Activated naive CD8-positive, alpha-beta T cell treated with anti-CD3 and anti-CD28 coated beads, Interleukin-2, amount 10 ng/mL, durations not matched to agents 7 days and 5 days (primary cell): ENCODE data around the gene C19orf38. TPM values are rescaled to one million over a fixed set of nuclear protein-coding genes. Genes with fewer than 3 reads are reported as not detected.

Experiments used
- ATAC-seq: fragments of 150-1000 bp; cut with Tn5 transposase; one replicate; pipeline ENCODE4 v1.10.0; 2021; ENCODE audit warnings: low read depth, moderate library complexity
- POLR2A ChIA-PET: fragments of 350-600 bp; sonication (Branson Sonifier 250); formaldehyde crosslinking; loops from one replicate; lab custom pipeline; 2021; ENCODE audit warnings: antibody characterized with exemption; lab: Charles Lee
- DNase-seq: peaks from one replicate; pipeline ENCODE4 v3.0.0; 2021
- H3K27ac Mint-ChIP-seq: one replicate; pipeline ENCODE4 v1.8.0; 2022; ENCODE audit warnings: mild to moderate bottlenecking, mixed read lengths
- H3K27me3 Mint-ChIP-seq: one replicate; pipeline ENCODE4 v1.8.0; 2022; ENCODE audit warnings: mild to moderate bottlenecking, moderate library complexity, mixed read lengths
- H3K36me3 Mint-ChIP-seq: one replicate; pipeline ENCODE4 v1.8.0; 2021; ENCODE audit warnings: mild to moderate bottlenecking, mixed read lengths
- H3K4me1 Mint-ChIP-seq: one replicate; pipeline ENCODE4 v1.8.0; 2021; ENCODE audit warnings: mixed read lengths
- H3K4me3 Mint-ChIP-seq: one replicate; pipeline ENCODE4 v1.8.0; 2022; ENCODE audit warnings: mild to moderate bottlenecking, moderate library complexity, mixed read lengths
- H3K9me3 Mint-ChIP-seq: one replicate; pipeline ENCODE4 v1.8.0; 2021; ENCODE audit warnings: mixed read lengths
- total RNA-seq, 2 experiments: library from RNA; stranded (reverse); gene quantifications; one replicate each; pipeline ENCODE4 v1.2.3, GENCODE V29; 2021

Gene C19orf38
- total RNA-seq, 2 experiments from 2014 or later = 1.9 to 2.2 TPM

GRCh38 chr19:10878253-10878652, 30.0 kb downstream of the C19orf38 start:
- Mint-ChIP-seq H3K27me3 (no peaks in the 10 kb centered on the region), H3K36me3 (no peaks in the 10 kb centered on the region), H3K4me3 (peak overlapping the region; percentile 25), H3K27ac (peak overlapping the region; percentile 78), H3K9me3 (no peaks in the 10 kb centered on the region), H3K4me1 (peaks cover 23% of the 10 kb centered on the region)
- DNase-seq (no peak), ATAC-seq (no peak)
- POLR2A ChIA-PET = no interaction called here

- Mint-ChIP-seq H3K27me3 (no peaks in the 10 kb centered on the region), H3K4me1 (peaks cover 17% of the 10 kb centered on the region), H3K9me3 (no peaks in the 10 kb centered on the region), H3K36me3 (no peaks in the 10 kb centered on the region), H3K4me3 (no peak overlapping the region), H3K27ac (no peak overlapping the region)
- no peak for DNase-seq
- POLR2A ChIA-PET = interaction anchor here (0.6 kb wide), 1 partner anchor 122 kb away, joined by 4 read pairs; no protein-coding TSS in a partner anchor
- ATAC-seq = no peak
Observed at GRCh38 chr19:10881403-10882107, 33.3 kb downstream of the C19orf38 start.

- Mint-ChIP-seq H3K36me3 (no peaks in the 10 kb centered on the region), H3K4me3 (no peak overlapping the region), H3K27ac (no peak overlapping the region), H3K27me3 (no peaks in the 10 kb centered on the region), H3K9me3 (no peaks in the 10 kb centered on the region), H3K4me1 (peaks cover 14% of the 10 kb centered on the region)
- ATAC-seq (no peak), DNase-seq (no peak)
- POLR2A ChIA-PET = no interaction called here
Observed at GRCh38 chr19:10882108-10882457, 33.9 kb downstream of the C19orf38 start.

DNA sequence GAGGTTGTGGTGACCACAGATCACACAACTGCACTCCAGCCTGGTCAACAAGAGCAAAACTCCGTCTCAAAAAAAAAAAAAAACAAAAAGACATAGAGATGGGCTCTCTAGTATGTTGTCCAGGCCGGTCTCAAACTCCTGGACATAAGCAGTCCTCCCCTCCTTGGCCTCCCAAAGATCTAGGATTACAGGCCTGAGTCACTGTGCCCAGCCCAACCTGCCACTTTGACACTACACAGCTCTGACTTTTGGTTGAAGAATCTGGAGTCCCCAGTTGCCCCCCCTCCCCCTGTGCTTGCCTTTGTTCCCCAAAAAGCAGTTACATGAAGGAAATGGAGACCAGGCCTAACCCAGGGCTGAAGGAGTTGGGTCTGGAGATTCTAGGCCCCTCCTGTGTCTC, 36.1 kb downstream of the C19orf38 start:
- H3K27me3 Mint-ChIP-seq = no peaks in the 10 kb centered on the region
- POLR2A ChIA-PET = no interaction called here
- no peaks in the 10 kb centered on the region for H3K36me3 Mint-ChIP-seq
- no peak overlapping the region for H3K27ac Mint-ChIP-seq
- no peak overlapping the region for H3K4me3 Mint-ChIP-seq
- ATAC-seq = no peak
- no peak for DNase-seq
- peaks cover 6% of the 10 kb centered on the region for H3K4me1 Mint-ChIP-seq
- no peaks in the 10 kb centered on the region for H3K9me3 Mint-ChIP-seq

DNA sequence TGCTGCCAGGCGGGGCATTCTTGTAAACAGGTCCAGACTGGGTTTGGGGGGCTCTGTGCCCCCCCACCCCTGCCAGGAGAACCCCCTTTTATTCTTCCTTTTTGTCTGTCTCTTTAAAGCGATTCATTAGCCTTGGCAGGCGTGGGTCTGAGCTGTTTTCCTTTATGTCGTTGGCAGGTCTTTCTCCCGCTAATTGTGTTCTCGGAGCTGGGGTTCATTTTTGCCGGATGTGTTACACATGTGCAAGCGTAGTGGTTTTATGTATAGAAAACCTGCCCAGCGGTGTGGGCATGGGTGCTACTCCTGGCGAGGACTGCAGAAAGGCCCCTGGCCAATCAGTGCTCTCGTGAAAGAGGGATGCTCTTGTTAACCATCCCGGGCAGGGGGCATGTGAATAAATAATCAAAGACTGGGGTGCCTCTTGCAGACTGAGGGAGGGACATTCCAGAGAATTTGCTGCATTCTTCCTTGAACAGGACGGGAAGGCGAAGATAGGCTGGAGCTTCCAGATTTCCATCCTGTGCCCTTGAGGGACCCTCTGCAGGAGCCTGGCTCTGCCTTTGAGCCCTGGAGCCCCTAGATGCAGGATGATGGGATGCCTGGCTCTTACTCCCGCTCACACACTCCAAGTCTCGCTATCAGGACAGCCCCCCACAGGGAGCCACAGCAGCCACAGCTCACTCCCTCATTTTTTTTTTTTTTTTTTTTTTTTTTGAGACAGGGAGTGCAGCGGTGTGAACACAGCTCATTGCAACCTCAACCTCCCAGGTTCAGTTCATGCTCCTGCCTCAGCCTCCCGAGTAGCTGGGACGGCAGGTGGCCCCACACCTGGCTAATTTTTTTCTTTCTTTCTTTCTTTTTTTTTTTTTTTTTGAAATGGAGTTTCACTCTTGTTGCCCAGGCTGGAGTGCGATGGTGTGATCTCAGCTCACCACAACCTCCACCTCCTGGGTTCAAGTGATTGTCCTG, 37.3 kb downstream of the C19orf38 start:
- Mint-ChIP-seq H3K27ac (no peak overlapping the region), H3K36me3 (no peaks in the 10 kb centered on the region), H3K9me3 (no peaks in the 10 kb centered on the region), H3K27me3 (no peaks in the 10 kb centered on the region), H3K4me3 (no peak overlapping the region), H3K4me1 (peaks cover 5% of the 10 kb centered on the region)
- DNase-seq = no peak
- no peak for ATAC-seq
- POLR2A ChIA-PET = interaction anchor here (0.6 to 0.7 kb wide), 2 partner anchors 27 to 69 kb away, joined by 3 read pairs; no protein-coding TSS in a partner anchor

GRCh38 chr19:10887616-10888367, 39.6 kb downstream of the C19orf38 start:
- Mint-ChIP-seq H3K4me1 (peaks cover 4% of the 10 kb centered on the region), H3K9me3 (no peaks in the 10 kb centered on the region), H3K4me3 (no peak overlapping the region), H3K27me3 (no peaks in the 10 kb centered on the region), H3K36me3 (no peaks in the 10 kb centered on the region), H3K27ac (no peak overlapping the region)
- ATAC-seq (no peak), DNase-seq (no peak)
- POLR2A ChIA-PET = no interaction called here

- H3K27ac Mint-ChIP-seq = no peak overlapping the region
- POLR2A ChIA-PET = no interaction called here
Observed at GRCh38 chr19:10888421-10888866, 40.2 kb downstream of the C19orf38 start.

DNA sequence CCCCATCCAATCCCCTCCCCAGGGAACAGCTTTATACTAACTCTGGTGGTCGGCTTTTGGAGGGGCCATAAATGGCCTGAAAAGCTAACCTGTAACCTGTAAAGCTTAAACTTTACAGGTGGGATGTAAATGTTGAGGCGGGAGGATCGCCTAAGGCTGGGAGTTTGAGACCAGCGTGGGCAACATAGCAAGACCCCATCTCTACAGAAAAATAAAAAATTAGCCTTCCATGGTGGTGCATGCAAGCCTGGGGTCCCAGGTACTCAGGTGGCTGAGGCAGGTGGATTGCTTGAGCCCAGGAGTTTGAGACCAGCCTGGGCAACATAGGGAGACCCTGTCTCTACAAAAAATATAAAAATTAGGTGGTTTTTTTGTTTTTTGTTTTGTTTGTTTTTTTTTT, 41.7 kb downstream of the C19orf38 start:
- no peak overlapping the region for H3K4me3 Mint-ChIP-seq
- H3K4me1 Mint-ChIP-seq = peaks cover 4% of the 10 kb centered on the region
- H3K27ac Mint-ChIP-seq = no peak overlapping the region
- H3K27me3 Mint-ChIP-seq = no peaks in the 10 kb centered on the region
- ATAC-seq (no peak), DNase-seq (no peak)
- no peaks in the 10 kb centered on the region for H3K9me3 Mint-ChIP-seq
- POLR2A ChIA-PET = no interaction called here
- H3K36me3 Mint-ChIP-seq = no peaks in the 10 kb centered on the region

More at GRCh38 chr19:10888421-10888866, 40.2 kb downstream of the C19orf38 start:
- H3K36me3 Mint-ChIP-seq = no peaks in the 10 kb centered on the region
- no peak overlapping the region for H3K4me3 Mint-ChIP-seq
- H3K4me1 Mint-ChIP-seq = peaks cover 4% of the 10 kb centered on the region
- DNase-seq (no peak), ATAC-seq (no peak)
- H3K9me3 Mint-ChIP-seq = no peaks in the 10 kb centered on the region
- H3K27me3 Mint-ChIP-seq = no peaks in the 10 kb centered on the region

DNA sequence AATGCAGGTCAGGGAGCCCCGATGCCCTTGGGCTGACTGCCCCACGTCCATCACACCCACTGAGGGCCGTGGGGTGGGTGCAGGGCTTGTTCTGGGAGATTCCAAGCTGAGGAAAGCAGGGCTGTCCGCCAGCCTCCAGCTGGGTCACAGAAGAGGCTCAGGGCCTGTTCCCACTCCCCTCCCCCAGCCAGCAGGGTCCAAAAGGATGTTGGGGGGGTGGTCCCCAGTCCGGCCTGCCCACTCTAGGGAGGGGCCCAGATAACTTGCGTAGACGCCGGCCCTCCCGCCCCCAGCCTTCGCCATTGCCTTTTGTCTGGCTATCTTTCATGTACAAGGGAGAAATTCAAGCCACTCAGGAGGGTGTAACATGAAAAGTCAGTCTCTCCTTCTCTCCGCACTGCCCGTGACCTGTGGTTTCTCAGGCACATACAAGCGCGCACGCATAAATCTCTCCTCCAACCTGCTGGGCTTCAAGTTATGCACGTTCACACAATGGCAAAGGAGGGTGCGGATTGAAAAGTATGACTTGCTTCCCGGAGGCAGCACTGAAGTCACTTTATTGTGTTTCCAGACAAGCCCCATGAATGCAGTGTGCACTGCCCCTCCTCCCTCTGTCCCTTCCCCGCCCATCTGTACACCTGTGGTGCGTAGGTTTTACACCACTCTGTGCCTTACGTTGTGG, 43.3 kb downstream of the C19orf38 start:
- H3K4me1 Mint-ChIP-seq = peaks cover 4% of the 10 kb centered on the region

GRCh38 chr19:10892256-10892655, 44.0 kb downstream of the C19orf38 start:
- Mint-ChIP-seq H3K27ac (no peak overlapping the region), H3K4me1 (peaks cover 4% of the 10 kb centered on the region), H3K36me3 (no peaks in the 10 kb centered on the region), H3K27me3 (no peaks in the 10 kb centered on the region), H3K4me3 (no peak overlapping the region), H3K9me3 (no peaks in the 10 kb centered on the region)
- POLR2A ChIA-PET = no interaction called here
- ATAC-seq (no peak), DNase-seq (no peak)

More for the DNA sequence above, 43.3 kb downstream of the C19orf38 start:
- Mint-ChIP-seq H3K36me3 (no peaks in the 10 kb centered on the region), H3K27ac (no peak overlapping the region), H3K4me3 (no peak overlapping the region), H3K27me3 (no peaks in the 10 kb centered on the region), H3K9me3 (no peaks in the 10 kb centered on the region)
- no peak for ATAC-seq
- no peak for DNase-seq
- POLR2A ChIA-PET = interaction anchor here (0.6 kb wide), 1 partner anchor 21 kb away, joined by 3 read pairs; no protein-coding TSS in a partner anchor

DNA sequence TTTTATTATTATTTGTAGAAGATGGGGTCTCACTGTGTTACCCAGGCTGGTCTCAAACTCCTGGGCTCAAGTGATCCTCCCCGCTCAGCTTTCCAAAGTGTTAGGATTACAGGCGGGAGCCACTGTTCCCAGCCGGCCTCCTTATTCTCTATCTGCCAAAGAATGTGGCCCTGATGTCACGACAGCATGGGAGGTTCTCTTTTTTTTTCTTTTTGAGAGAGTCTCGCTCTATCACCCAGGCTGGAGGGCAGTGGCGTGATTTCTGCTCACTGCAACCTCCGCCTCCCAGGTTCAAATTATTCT, 46.6 kb downstream of the C19orf38 start:
- no peaks in the 10 kb centered on the region for H3K27me3 Mint-ChIP-seq
- DNase-seq = no peak
- H3K27ac Mint-ChIP-seq = no peak overlapping the region
- no peak for ATAC-seq
- POLR2A ChIA-PET = no interaction called here
- H3K4me1 Mint-ChIP-seq = peaks cover 4% of the 10 kb centered on the region
- H3K9me3 Mint-ChIP-seq = no peaks in the 10 kb centered on the region
- no peaks in the 10 kb centered on the region for H3K36me3 Mint-ChIP-seq
- no peak overlapping the region for H3K4me3 Mint-ChIP-seq

DNA sequence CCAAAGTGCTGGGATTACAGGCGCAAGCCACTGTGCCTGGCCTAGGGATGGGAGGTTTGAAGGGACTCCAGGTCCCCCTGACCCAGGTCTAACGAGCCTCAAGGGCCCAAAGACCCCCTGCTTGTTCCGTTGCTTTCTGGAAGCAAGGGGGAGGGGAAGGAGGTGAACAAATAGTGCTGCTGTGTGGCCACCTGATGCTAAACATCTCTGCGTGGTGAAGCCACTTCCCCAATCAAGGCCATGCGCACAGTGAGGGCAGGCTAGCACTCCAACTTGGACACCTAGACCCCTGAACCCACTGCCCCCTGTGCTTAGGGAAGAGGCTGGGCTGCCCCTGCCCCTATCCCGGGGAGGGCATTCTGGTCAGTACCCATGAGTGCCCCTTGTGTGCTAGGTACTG, 47.1 kb downstream of the C19orf38 start:
- no peaks in the 10 kb centered on the region for H3K27me3 Mint-ChIP-seq
- H3K27ac Mint-ChIP-seq = no peak overlapping the region
- H3K4me3 Mint-ChIP-seq = no peak overlapping the region
- peaks cover 4% of the 10 kb centered on the region for H3K4me1 Mint-ChIP-seq
- ATAC-seq (no peak), DNase-seq (no peak)
- no peaks in the 10 kb centered on the region for H3K36me3 Mint-ChIP-seq
- H3K9me3 Mint-ChIP-seq = no peaks in the 10 kb centered on the region
- POLR2A ChIA-PET = no interaction called here

- Mint-ChIP-seq H3K9me3 (no peaks in the 10 kb centered on the region), H3K27me3 (no peaks in the 10 kb centered on the region), H3K27ac (no peak overlapping the region), H3K4me1 (peaks cover 4% of the 10 kb centered on the region), H3K36me3 (no peaks in the 10 kb centered on the region), H3K4me3 (no peak overlapping the region)
- ATAC-seq = no peak
- POLR2A ChIA-PET = no interaction called here
- DNase-seq = no peak
Observed at GRCh38 chr19:10895920-10896319, 47.7 kb downstream of the C19orf38 start.
